Neural cell (in vitro differentiated cells): Measurements from ENCODE around the gene SYT2. TPM values are rescaled to one million over a fixed set of nuclear protein-coding genes. Genes with fewer than 3 reads are reported as not detected.

Experiments used
- H2AFZ ChIP-seq: fragments of 200-600, 300-800 bp; sonication (generic), shearing (Covaris generic); 2 replicates; pipeline ENCODE4 v1.6.0; 2014; ENCODE audit warnings: low read depth, mild to moderate bottlenecking, antibody characterized with exemption, low read length, moderate library complexity
- H3F3A ChIP-seq: fragments of 200-600 bp; shearing (Covaris generic); 2 replicates; pipeline ENCODE4 v1.6.1; 2016; ENCODE audit warnings: mild to moderate bottlenecking, moderate library complexity, mixed read lengths, antibody characterized with exemption, low read length; ENCODE audit not compliant: insufficient read depth, poor library complexity, severe bottlenecking
- H3K27ac ChIP-seq: fragments of 200-600, 300-800 bp; sonication (generic), shearing (Covaris generic); 2 replicates; pipeline ENCODE4 v1.5.1; 2014; ENCODE audit warnings: mild to moderate bottlenecking, low read length, moderate library complexity
- H3K27me3 ChIP-seq: fragments of 300-800, 200-600 bp; sonication (generic), shearing (Covaris generic); 2 replicates; pipeline ENCODE4 v1.6.0; 2014; ENCODE audit warnings: mild to moderate bottlenecking, low read depth, low read length, moderate library complexity; ENCODE audit not compliant: insufficient read depth
- H3K36me3 ChIP-seq: fragments of 300-800, 200-600 bp; sonication (generic), shearing (Covaris generic); 2 replicates; pipeline ENCODE4 v1.5.1; 2014; ENCODE audit warnings: mild to moderate bottlenecking, antibody characterized with exemption, low read length, moderate library complexity; ENCODE audit not compliant: insufficient read depth
- H3K4me2 ChIP-seq: fragments of 300-800, 200-600 bp; sonication (generic), shearing (Covaris generic); 2 replicates; pipeline ENCODE4 v1.6.0; 2014; ENCODE audit warnings: mild to moderate bottlenecking, low read length
- H3K4me3 ChIP-seq: fragments of 300-800, 200-600 bp; sonication (generic), shearing (Covaris generic); 2 replicates; pipeline ENCODE4 v1.5.1; 2014; ENCODE audit warnings: mild to moderate bottlenecking, low read length, moderate library complexity
- H3K79me2 ChIP-seq: fragments of 200-600 bp; shearing (Covaris generic); replicated peaks from 2 replicates; pipeline ENCODE4 v1.6.0; 2014; ENCODE audit warnings: mild to moderate bottlenecking, low read length, moderate library complexity; ENCODE audit not compliant: insufficient read depth
- H3K9ac ChIP-seq: fragments of 300-800, 200-600 bp; sonication (generic), shearing (Covaris generic); 2 replicates; pipeline ENCODE4 v1.6.1; 2016; ENCODE audit warnings: mild to moderate bottlenecking, low read length, mixed read lengths
- H3K9me2 ChIP-seq: fragments of 200-600 bp; shearing (Covaris generic); 2 replicates; pipeline ENCODE4 v1.6.1; 2016; ENCODE audit warnings: mild to moderate bottlenecking, low read length, mixed read lengths; ENCODE audit not compliant: insufficient read depth
- H3K9me3 ChIP-seq: fragments of 200-600, 300-800 bp; sonication (generic), shearing (Covaris generic); 2 replicates; pipeline ENCODE4 v1.6.1; 2016; ENCODE audit warnings: mild to moderate bottlenecking, mixed run types, low read length, moderate library complexity, mixed read lengths
- H4K20me1 ChIP-seq: fragments of 200-600 bp; shearing (Covaris generic); 2 replicates; pipeline ENCODE4 v1.6.1; 2016; ENCODE audit warnings: mild to moderate bottlenecking, mixed run types; ENCODE audit not compliant: insufficient read depth
- CTCF ChIP-seq: fragments of 450-650 bp; IDR thresholded peaks from 2 replicates; pipeline ENCODE4 v1.5.1; 2014; ENCODE audit warnings: antibody characterized with exemption, mild to moderate bottlenecking, moderate library complexity; ENCODE audit not compliant: poor library complexity, severe bottlenecking
- EP300 ChIP-seq: fragments of 450-650 bp; conservative IDR thresholded peaks from 2 replicates; pipeline ENCODE4 v1.6.1; 2014; ENCODE audit warnings: antibody characterized with exemption, mild to moderate bottlenecking, moderate library complexity; ENCODE audit not compliant: poor library complexity, severe bottlenecking
- EZH2 ChIP-seq: fragments of 200-600, 300-800 bp; shearing (Covaris generic), sonication (generic); IDR thresholded peaks from 2 replicates; pipeline ENCODE4 v1.6.1; 2014; ENCODE audit warnings: antibody characterized with exemption, low read length, borderline replicate concordance, mild to moderate bottlenecking; ENCODE audit not compliant: insufficient read depth, poor library complexity, severe bottlenecking
- MXI1 ChIP-seq: fragments of 450-650 bp; conservative IDR thresholded peaks from 2 replicates; pipeline ENCODE4 v1.6.1; 2014; ENCODE audit warnings: antibody characterized with exemption, mild to moderate bottlenecking; ENCODE audit not compliant: poor library complexity, severe bottlenecking
- POLR2AphosphoS5 ChIP-seq: IDR thresholded peaks from 2 replicates; pipeline ENCODE4 v1.6.1; 2012
- RAD21 ChIP-seq: fragments of 450-650 bp; conservative IDR thresholded peaks from 2 replicates; pipeline ENCODE4 v1.6.1; 2014; ENCODE audit warnings: antibody characterized with exemption, mild to moderate bottlenecking, moderate library complexity
- SMC3 ChIP-seq: fragments of 450-650 bp; conservative IDR thresholded peaks from 2 replicates; pipeline ENCODE4 v1.6.1; 2014; ENCODE audit warnings: antibody characterized with exemption, mild to moderate bottlenecking, moderate library complexity; ENCODE audit not compliant: poor library complexity
- TAF1 ChIP-seq: IDR thresholded peaks from 2 replicates; pipeline ENCODE4 v1.6.1; 2012; ENCODE audit warnings: low read depth
- polyA plus RNA-seq: library from polyadenylated mRNA; depleted of rRNA; stranded (reverse); fragments of >200 nt; gene quantifications from 2 replicates; pipeline ENCODE4 v1.2.3, GENCODE V29; 2014
- TF ChIP-seq, protein P1 (sequence below): IDR thresholded peaks from 2 replicates; pipeline ENCODE4 v1.6.1; 2012; ENCODE audit warnings: borderline replicate concordance

Gene SYT2
- polyA plus RNA-seq, 1 donor from 2014 or later: 0.04 TPM

DNA sequence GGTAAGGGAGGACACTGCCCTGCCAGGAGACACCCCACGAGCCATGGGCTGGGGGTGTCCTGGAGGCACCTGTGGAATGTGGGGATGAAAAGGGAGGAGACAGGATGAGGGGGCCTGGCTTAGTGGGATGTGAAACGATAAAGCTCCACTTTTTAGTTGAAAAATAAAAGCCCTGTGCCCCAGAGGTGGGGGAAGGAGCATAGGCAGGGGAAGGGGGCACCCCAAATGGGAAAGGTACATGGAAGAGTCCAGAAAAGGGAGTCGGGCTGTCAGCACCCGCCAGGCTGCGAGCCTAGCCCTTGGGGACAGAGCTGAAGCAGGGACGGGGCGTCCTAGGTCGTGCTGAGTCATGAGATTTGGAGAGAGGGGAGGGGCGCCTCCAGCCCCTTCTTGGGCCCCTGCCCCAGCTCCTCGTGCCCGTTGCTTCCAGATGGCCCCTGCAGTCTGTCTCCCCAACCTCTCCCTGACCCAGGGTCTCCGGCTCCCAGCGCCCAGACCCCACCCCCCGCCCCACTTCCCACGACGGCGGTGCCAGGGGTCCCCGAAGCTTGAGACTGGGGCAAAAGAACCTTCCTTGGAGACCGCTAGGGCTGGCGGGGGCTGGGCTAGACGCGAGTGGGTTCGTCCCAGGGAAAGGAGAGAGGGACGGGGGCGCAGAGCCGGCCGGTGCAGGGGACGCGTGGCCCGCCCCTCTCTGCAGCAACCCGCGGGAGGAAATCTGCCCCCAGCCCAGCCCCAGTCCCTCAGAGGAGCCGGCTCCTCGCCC, 795 bp downstream of the SYT2 start:
- H3K27ac ChIP-seq: no peak overlapping the region
- H3K4me3 ChIP-seq: peak overlapping the region; percentile 73
- H3K36me3 ChIP-seq: no peaks in the 10 kb centered on the region
- no peaks in the 10 kb centered on the region for H3F3A ChIP-seq
- no peaks in the 10 kb centered on the region for H3K9me2 ChIP-seq
- H3K27me3 ChIP-seq: peaks cover 60% of the 10 kb centered on the region
- H3K9ac ChIP-seq: no peak overlapping the region
- no peaks in the 10 kb centered on the region for H4K20me1 ChIP-seq
- H3K9me3 ChIP-seq: no peaks in the 10 kb centered on the region
- no peaks in the 10 kb centered on the region for H3K79me2 ChIP-seq
- no peak for TF ChIP-seq SMC3
- no peak overlapping the region for H2AFZ ChIP-seq
- H3K4me2 ChIP-seq: peak overlapping the region; percentile 59

GRCh38 chr1:202708456-202709275, 1.6 kb downstream of the SYT2 start:
- H2AFZ ChIP-seq: no peak overlapping the region
- no peak overlapping the region for H3K4me2 ChIP-seq
- no peaks in the 10 kb centered on the region for H3K36me3 ChIP-seq
- TF ChIP-seq RAD21 (no peak), EZH2 (no peak), CTCF (no peak), POLR2AphosphoS5 (no peak), SMC3 (no peak), EP300 (no peak), TAF1 (no peak), MXI1 (no peak)
- TF ChIP-seq, protein P1, sequence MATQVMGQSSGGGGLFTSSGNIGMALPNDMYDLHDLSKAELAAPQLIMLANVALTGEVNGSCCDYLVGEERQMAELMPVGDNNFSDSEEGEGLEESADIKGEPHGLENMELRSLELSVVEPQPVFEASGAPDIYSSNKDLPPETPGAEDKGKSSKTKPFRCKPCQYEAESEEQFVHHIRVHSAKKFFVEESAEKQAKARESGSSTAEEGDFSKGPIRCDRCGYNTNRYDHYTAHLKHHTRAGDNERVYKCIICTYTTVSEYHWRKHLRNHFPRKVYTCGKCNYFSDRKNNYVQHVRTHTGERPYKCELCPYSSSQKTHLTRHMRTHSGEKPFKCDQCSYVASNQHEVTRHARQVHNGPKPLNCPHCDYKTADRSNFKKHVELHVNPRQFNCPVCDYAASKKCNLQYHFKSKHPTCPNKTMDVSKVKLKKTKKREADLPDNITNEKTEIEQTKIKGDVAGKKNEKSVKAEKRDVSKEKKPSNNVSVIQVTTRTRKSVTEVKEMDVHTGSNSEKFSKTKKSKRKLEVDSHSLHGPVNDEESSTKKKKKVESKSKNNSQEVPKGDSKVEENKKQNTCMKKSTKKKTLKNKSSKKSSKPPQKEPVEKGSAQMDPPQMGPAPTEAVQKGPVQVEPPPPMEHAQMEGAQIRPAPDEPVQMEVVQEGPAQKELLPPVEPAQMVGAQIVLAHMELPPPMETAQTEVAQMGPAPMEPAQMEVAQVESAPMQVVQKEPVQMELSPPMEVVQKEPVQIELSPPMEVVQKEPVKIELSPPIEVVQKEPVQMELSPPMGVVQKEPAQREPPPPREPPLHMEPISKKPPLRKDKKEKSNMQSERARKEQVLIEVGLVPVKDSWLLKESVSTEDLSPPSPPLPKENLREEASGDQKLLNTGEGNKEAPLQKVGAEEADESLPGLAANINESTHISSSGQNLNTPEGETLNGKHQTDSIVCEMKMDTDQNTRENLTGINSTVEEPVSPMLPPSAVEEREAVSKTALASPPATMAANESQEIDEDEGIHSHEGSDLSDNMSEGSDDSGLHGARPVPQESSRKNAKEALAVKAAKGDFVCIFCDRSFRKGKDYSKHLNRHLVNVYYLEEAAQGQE: no peak
- H3K9me2 ChIP-seq: no peaks in the 10 kb centered on the region
- H3K4me3 ChIP-seq: no peak overlapping the region
- H3K27me3 ChIP-seq: peaks cover 68% of the 10 kb centered on the region
- no peaks in the 10 kb centered on the region for H3K9me3 ChIP-seq
- no peak overlapping the region for H3K27ac ChIP-seq
- no peaks in the 10 kb centered on the region for H3K79me2 ChIP-seq
- H3K9ac ChIP-seq: no peak overlapping the region
- H3F3A ChIP-seq: no peaks in the 10 kb centered on the region
- no peaks in the 10 kb centered on the region for H4K20me1 ChIP-seq
